ENCODE measurements around the gene CNTN6.

DNA sequence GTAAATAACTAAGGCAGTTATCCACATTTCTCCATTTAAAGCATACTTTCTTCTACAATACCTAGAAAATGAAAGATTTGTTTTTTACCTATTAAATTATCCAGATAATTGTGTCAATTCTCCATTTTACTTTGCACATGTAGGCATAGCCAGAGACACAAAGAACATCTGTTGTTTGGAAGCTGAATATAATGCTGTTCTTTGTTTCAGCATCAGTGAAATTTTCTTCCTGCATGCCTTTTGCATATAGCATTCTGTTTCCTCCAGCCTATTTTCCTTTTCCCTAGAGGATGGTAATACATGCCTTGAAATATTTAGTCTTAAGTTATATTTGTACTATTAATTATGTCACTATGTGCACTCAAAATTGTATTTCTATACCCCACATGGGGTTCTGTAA lies 233.7 kb downstream of the CNTN6 start:
- TF ChIP-seq POLR2A (IDR thresholded peaks at IDR 0.05) (no peak), POLR2AphosphoS5 (IDR thresholded peaks at IDR 0.05) (no peak)
- TF ChIP-seq, protein P1, sequence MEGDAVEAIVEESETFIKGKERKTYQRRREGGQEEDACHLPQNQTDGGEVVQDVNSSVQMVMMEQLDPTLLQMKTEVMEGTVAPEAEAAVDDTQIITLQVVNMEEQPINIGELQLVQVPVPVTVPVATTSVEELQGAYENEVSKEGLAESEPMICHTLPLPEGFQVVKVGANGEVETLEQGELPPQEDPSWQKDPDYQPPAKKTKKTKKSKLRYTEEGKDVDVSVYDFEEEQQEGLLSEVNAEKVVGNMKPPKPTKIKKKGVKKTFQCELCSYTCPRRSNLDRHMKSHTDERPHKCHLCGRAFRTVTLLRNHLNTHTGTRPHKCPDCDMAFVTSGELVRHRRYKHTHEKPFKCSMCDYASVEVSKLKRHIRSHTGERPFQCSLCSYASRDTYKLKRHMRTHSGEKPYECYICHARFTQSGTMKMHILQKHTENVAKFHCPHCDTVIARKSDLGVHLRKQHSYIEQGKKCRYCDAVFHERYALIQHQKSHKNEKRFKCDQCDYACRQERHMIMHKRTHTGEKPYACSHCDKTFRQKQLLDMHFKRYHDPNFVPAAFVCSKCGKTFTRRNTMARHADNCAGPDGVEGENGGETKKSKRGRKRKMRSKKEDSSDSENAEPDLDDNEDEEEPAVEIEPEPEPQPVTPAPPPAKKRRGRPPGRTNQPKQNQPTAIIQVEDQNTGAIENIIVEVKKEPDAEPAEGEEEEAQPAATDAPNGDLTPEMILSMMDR (IDR thresholded peaks at IDR 0.05) = no peak

Data from transverse colon (tissue), 4 donors.